ENCODE data around the gene ATP8A2.

DNA sequence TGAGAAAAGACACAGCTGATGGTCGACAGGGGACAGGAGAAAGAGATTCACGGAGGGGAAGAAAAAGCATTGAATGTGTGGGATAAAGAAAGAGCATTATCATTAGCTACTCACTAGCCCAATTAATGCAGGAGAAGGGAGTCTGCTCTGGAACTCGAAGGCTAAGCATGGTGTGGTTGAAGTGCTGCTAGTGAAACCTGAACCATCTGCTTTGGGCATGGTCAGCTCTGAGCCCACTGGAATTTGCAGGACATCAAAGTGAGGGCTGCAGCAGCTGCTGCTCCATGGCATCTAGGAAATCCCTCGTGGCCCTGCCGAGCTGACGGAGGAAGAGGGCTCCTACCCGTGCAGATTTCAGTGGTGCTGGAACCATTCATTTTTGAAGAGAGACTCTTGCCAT lies 320.3 kb downstream of the ATP8A2 start:
- TF ChIP-seq CTCF (IDR thresholded peaks at IDR 0.05; ENCODE audit: low read depth, low read length, missing input control) = no peak
- no peak for TF ChIP-seq YY1 (IDR thresholded peaks at IDR 0.05)
- TF ChIP-seq RAD21 (IDR thresholded peaks at IDR 0.05) = no peak
- no peak for TF ChIP-seq TAF1 (conservative IDR thresholded peaks at IDR 0.05)

All from liver (tissue), 3 donors.